Kidney glomerular epithelial cell (primary cell): ENCODE measurements around the gene IFT43.

Experiments
- DNase-seq: peaks from one replicate; lab custom pipeline; 2025; lab: John Stamatoyannopoulos, UW

IFT43 gene

GRCh38 chr14:76112889-76113624 is 127.5 kb downstream of the IFT43 start:
- DNase-seq = no peak

- DNase-seq = no peak
Observed at GRCh38 chr14:76113691-76114090, 128.1 kb downstream of the IFT43 start.

- DNase-seq = no peak
Observed at GRCh38 chr14:76115010-76115422, 129.5 kb downstream of the IFT43 start.

GRCh38 chr14:76117789-76118484 is 132.4 kb downstream of the IFT43 start:
- DNase-seq = no peak

GRCh38 chr14:76118594-76118993 is 133.0 kb downstream of the IFT43 start:
- no peak for DNase-seq

- no peak for DNase-seq
Observed at GRCh38 chr14:76121089-76121748, 135.7 kb downstream of the IFT43 start.

- DNase-seq = no peak
Observed at GRCh38 chr14:76123426-76124225, 138.1 kb downstream of the IFT43 start.

GRCh38 chr14:76125511-76125910 is 139.9 kb downstream of the IFT43 start:
- no peak for DNase-seq

- DNase-seq = no peak
Observed at GRCh38 chr14:76126076-76126475, 140.5 kb downstream of the IFT43 start.

GRCh38 chr14:76129851-76130576 is 144.5 kb downstream of the IFT43 start:
- no peak for DNase-seq

GRCh38 chr14:76131071-76131965 is 145.8 kb downstream of the IFT43 start:
- DNase-seq = no peak

GRCh38 chr14:76133103-76133502 is 147.5 kb downstream of the IFT43 start:
- no peak for DNase-seq
